ENCODE measurements around the gene TSEN34. TPM values are rescaled to one million over a fixed set of nuclear protein-coding genes. Genes with fewer than 3 reads are reported as not detected.
"Not testable (repeated sequence)": the region's sequence is repeated elsewhere in the genome, so short reads cannot be mapped to it uniquely, and the experiment has no call there.

TSEN34 gene
- total RNA-seq, 1 donor from 2014 or later: 71.8 TPM

GRCh38 chr19:54162241-54162805, 28.8 kb upstream of the TSEN34 start:
- DNase-seq: peak; percentile 81

- DNase-seq: no peak
Observed at GRCh38 chr19:54162884-54163283, 28.2 kb upstream of the TSEN34 start.

GRCh38 chr19:54164369-54165068, 26.6 kb upstream of the TSEN34 start:
- DNase-seq: peak; percentile 81

DNA sequence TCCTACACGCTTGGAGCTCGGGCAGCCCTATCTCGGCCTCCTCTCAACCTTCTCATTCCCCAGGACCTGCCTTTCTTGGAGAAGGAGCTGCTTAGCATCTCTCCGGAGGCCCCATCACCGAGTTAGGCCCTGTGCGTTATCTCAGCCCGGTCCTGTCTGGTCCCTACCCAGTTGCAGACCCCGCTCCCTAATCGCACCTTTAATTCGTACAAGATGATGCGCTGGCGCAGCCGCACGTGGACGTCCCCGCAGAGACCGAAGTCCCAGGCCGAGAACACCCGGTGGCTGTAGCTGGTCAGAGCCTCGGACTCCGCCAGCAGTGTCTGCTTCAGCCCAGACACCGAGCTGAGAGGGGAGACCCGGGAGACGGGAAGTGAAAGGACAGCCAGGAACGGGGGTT, 25.9 kb upstream of the TSEN34 start:
- DNase-seq: no peak

DNA sequence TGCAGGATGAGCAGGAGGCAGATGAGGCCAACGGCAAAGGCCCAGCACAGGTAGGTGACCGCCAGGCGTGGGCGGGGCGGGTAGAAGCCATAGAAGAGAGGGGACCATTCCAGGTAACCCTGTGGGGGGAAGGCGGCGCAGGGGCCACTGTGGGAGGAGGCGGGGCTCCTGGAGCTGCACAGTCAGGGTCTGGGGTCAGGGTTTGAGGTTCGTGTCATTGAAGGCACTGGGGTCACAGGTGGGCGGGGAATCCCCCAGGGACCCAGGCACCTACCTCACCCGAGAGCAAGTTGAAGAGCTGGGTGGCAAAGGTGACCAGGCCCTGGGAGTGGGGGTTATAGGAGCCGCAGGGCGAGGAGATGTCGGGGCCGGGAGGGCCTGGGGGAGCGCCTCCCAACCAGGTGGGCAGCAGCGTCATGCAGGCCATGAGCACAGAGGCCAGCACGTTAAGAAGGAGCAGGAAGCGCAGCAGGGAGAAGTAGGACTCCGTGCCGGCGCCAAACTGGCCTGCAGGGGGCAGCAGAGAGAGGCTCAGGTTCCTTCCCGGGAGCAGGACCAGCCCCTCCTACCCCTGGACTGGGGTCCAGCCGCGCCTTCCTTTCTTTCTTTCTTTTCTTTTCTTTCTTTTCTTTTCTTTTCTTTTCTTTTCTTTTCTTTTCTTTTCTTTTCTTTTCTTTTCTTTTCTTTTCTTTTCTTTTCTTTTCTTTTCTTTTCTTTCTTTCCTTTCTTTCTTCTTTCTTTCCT, 22.8 kb upstream of the TSEN34 start:
- DNase-seq: peak; percentile 92

- DNase-seq: no peak
Observed at GRCh38 chr19:54169149-54169740, 21.9 kb upstream of the TSEN34 start.

DNA sequence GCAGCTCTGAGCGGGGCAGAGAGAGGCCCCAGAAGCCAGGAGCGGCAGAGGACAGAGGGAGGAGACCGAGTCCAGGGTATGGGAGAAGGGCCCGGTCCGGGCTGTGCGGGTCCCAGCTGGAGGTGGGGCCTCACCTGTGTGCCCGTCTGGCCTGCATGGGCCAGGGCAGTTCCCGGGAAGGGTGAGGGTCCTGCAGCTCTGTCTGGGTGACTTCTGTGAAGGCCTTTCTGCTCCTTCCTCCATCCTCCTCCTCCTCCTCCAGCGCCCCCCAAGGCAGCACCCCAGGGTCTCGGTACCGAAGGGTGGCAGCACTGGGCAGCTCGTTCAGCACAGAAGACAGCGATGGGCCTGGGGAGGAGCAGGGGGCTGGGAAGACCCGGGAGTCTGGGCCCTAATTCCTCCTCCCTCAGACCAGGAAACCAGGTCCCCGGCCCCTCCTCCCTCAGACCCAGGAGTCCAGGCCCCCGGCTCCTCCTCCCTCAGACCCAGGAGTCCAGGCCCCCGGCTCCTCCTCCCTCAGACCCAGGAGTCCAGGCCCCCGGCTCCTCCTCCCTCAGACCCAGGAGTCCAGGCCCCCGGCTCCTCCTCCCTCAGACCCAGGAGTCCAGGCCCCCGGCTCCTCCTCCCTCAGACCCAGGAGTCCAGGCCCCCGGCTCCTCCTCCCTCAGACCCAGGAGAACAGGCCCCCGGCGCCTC, 19.2 kb upstream of the TSEN34 start:
- DNase-seq: not testable (repeated sequence)

- DNase-seq: no peak
Observed at GRCh38 chr19:54172471-54173358, 18.4 kb upstream of the TSEN34 start, which contains the start of gene TMC4. Gene TMC4, minus strand, starts transcription at chr19:54173160. Its CDS starts 43 bp downstream, at chr19:54173117.

GRCh38 chr19:54173359-54173699, 17.8 kb upstream of the TSEN34 start:
- no peak for DNase-seq

GRCh38 chr19:54173951-54174834, 16.9 kb upstream of the TSEN34 start:
- DNase-seq: no peak

GRCh38 chr19:54178581-54179261, 12.4 kb upstream of the TSEN34 start:
- no peak for DNase-seq

DNA sequence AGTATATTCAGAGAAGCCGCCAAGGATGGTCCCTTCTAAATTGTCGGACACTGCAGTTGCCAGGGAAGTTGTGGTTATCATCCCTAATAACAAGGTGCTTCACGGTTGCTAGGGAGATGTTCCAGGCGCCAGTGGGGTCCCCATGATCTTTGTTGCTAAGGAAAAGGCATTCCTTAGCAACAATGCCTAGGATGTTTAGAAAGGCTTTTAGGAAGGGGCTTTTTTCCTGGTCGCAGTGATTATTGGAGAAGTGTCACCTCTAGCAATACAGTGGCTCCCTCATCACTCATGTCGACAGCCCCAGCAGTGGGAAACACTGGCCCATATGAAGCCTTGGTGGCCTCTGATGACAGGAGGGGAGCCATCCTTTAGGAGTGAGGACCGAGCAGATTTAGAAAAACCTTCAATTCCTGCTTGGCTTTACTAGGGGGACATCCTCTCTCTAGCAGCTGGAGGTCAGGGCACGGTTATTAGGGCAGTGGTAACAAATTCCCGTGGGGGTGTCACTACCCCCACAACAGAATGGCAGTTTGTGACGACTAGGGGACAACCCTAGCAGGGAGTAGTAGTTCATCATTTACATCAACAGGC, 11.8 kb upstream of the TSEN34 start:
- no peak for DNase-seq

DNA sequence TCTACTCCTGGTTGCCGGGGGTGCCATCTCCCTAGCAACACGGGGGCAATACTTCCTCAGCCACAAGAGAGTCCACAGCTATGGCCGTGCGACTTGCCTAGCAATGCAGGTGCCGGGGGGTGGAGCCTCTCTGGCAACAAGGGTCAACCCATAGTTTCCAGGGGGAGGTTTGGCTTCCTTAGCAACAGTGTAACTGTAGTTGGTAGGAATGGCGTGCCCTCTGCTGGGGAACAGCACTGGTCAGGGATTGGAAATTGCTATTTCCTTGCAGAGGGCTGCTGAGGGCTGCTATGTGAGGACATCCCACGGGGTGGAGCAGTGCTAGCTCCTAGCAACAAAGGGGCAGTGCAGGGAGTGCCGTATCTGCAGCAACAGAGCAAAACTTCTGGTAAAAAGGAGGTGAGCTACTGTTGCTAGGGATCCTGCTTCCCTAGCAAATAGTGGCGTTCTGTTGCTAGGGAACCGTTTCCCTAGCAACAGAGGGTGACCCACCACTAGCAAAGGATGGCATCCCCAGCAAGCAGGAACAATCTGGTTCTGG, 11.1 kb upstream of the TSEN34 start:
- peak; percentile 87 for DNase-seq

DNA sequence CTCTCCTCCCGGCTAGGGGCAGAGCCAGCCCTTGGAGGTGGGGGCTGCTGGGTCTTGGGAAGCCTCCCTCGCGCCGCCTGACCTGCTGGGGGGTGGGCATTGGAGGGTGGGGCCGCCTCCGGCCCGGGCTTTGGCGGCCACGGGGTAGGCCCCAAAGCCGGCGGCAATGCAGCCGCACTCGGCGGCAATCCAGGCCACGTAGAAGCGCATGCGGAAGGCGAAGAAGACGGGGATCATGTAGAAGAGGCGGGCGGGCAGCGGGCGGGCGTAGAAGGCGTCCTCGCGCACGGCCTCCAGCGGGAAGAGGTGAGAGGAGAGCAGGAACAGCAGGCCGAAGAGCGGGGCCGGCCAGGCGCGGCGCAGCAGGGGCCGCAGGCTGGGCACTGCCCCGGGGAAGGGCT, 10.4 kb upstream of the TSEN34 start:
- no peak for DNase-seq

- DNase-seq: not testable (repeated sequence)
Observed at GRCh38 chr19:54181894-54182293, 9.2 kb upstream of the TSEN34 start.

DNA sequence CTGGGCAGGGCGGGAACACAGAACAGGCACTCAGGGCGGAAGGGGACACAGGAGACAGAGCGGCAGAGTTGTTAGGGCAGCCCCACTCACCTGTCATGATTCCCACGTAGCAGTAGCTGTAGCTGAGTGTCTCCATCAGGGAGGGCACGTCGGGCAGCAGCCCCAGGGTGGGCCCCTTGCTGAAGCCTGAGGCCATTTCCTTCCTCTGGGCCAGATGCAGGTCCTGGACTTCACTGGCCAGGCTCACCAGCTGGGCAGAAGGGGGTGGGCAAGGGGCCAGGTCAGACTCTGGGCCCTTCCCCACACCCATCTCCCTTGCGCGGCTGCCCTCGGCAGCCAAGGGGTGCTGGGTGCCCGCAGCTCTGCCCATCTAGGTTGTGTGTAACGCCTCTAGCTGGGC, 7.7 kb upstream of the TSEN34 start:
- DNase-seq: peak; percentile 54

- DNase-seq: no peak
Observed at GRCh38 chr19:54186351-54186750, 4.8 kb upstream of the TSEN34 start.

DNA sequence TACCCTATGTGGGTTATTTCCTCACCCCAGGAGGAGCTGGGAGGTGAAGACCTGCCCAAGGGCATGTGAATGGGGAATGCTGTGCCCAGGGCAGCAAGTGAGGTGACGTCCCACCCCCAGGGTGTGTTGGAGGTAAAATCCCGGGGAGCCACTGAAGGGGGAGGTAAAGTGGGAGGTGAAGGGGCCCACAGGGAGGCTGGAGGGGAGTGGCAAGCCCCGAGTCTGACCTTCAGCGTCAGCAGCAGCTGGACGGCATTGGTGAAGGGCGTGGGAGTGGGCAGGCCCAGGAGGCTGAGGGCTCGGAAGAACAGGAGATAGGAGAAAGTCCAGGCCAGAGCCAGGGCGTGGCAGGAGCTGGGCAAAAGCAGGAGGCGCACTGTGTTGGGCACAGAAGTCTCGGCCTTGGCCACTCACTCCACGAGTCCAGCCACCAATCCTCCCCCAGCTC, 4.2 kb upstream of the TSEN34 start:
- DNase-seq: no peak

DNA sequence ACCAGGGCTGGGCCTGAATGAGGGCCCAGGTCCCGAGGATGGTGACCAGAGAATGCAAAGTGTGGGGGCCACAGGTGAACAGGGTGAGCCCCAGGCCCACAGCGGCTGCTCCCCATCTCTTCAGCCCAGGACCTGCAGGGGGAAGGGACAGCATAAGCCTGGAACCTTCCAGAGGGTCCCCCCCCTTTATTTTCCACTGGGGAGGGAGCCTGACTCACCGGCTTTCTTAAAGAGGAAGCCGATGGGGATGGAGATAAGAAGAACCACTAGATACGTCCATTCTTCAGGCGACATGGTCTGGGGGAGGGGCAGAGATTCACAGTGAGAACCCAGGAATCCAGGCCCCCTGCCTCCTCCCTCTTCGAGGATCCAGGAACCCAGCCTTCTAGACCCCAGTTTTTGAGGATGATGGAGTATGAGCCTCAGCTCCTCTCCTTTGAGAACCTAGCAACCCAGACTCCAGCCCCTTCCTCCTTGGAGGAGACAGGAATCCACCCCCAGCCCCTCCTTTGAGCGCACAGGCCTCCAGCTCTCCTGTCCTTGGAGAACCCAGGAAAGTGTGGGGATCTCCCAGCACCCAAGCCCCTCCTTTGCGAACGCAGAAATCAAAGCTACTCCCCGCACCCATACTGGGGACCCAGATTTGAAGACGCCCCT, 2.8 kb upstream of the TSEN34 start:
- peak; percentile 91 for DNase-seq

Measured in dermis blood vessel endothelial cell (primary cell).